Measurements from ENCODE around the gene PLIN4.

The PLIN4 gene

DNA sequence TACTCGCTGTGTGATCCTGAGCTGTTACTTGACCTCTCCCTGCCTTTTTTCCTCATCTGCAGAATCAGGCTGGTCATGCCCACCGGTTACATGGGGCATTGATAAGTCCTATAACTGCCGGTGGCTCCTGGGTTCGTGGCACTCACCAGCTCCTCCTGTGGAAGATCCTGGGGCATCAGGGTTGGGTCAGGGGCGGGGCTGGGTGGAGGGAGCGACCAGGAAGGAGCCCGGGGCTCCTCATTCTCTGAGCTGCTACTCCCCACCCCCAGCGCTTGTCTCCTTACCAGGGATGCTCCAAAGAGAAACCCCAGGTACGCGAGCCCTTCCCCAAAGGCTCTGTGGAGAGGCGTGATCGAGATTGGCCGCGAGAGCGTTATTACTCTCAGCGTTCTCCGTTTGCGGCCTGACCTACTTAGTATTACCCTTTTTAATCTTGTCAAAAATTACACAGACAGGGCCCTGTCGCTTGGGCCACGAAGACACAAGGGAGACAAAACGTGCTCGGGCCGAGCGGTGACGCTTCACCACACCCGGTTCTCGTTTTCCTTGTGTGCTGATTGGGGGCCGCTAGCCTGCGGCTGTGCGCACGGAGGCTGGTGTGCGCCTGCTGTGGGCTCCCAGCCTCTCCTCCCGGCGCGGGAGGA is 35.4 kb downstream of the PLIN4 start:
- DNase-seq = no peak

GRCh38 chr19:4477034-4477801 is 41.1 kb downstream of the PLIN4 start:
- no peak for DNase-seq

- DNase-seq = peak; percentile 43
These were observed 43.7 kb downstream of the PLIN4 start for GRCh38 chr19:4474514-4475022.

- DNase-seq = no peak
These were observed 44.3 kb downstream of the PLIN4 start for GRCh38 chr19:4473763-4474513.

DNA sequence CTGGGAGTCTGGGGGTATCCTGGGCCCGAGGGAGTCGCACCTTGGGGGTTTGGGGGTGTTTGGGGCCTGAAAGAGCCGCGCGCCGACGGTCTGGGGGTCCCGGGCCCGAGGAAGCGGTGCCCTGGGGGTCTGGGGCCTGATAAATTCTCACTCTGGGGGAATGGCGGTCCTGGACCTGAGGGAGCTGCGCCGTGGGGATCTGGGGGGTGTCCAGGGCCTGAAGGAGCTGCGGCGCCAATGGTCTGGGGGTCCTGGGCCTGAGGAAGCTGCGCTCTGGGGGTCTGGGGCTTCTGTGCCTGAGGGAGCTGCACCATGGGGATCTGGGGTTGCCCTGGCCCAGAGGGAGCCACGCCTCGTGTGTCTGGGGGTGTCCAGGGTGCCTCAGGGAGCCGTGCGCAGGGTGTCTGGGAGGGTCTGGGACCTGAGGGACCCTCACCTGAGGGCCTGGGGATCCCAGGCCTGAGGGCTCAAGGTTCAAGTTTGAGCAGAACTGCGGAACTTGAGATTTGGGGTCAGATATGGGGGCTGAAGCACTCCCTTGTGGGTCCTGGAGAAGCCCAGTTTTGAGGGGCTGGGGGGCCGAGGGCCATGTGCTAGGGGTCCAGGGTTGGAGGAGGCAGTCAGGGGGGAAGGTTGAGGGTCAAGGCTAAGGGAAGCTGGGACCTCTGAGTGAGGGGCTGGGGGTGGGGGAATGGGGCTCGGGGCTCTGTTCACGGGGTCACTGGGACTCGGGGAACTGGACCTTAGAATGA is 45.1 kb downstream of the PLIN4 start:
- DNase-seq = no peak

DNA sequence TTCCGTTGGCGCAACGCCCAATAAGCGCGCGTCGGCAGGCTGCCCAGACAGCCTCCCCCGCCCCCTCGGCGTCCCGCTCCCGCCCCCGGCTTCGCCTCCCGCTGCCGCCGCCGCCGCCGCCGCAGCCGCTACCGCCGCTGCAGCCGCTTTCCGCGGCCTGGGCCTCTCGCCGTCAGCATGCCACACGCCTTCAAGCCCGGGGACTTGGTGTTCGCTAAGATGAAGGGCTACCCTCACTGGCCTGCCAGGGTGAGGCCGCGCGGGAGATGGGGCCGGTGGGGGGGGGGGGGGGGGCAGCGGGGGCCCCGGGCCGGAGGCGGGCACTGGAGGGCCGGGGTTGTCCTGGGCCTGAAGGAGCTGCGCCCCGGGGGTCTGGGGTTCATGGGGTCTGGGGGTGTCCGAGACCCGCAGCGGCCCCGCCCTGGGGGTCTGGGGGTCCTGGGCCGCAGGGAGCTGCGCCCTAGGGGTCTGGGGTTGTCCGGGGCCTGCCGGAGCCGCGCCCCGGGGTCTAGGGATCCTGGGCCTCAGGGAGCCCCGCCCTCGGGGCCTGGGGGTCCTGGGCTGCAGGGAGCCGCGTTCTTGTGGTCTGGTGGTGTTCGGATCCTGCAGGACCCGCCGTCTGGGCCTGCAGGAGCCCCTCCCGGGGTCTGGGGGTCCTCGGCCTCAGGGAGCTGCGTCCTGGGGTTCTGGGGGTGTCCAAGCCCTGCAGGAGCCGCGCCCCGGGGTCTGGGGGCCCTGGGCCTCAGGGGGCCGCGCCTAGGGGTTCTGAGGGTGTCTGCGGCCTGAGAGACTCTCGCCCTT is 45.9 kb downstream of the PLIN4 start, which contains the start of gene HDGFL2:
Gene HDGFL2, plus strand, starts transcription at position 124 of the 801 bp plus-strand sequence. Its CDS starts 54 bp downstream, at position 178.
- DNase-seq = no peak

- DNase-seq = peak; percentile 100
These were observed 46.7 kb downstream of the PLIN4 start for GRCh38 chr19:4471403-4472173.

DNA sequence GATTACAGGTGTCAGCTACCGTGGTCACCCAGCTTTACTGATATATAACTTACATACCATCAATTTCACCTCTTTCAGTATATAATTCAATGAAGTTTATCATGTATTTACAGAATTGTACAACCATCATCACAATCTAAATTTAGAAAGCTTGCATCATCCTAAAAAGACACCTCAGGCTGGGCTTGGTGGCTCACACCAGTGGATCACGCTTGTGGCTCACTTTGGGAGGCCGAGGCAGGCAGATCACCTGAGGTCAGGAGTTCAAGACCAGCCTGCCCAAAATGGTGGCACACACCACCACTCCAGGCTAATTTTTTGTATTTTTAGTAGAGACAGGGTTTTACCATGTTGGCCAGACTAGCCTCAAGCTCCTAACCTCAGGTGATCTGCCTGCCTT is 50.5 kb downstream of the PLIN4 start:
- no peak for DNase-seq

- DNase-seq = no peak
These were observed 53.3 kb downstream of the PLIN4 start for GRCh38 chr19:4464815-4465581.

DNA sequence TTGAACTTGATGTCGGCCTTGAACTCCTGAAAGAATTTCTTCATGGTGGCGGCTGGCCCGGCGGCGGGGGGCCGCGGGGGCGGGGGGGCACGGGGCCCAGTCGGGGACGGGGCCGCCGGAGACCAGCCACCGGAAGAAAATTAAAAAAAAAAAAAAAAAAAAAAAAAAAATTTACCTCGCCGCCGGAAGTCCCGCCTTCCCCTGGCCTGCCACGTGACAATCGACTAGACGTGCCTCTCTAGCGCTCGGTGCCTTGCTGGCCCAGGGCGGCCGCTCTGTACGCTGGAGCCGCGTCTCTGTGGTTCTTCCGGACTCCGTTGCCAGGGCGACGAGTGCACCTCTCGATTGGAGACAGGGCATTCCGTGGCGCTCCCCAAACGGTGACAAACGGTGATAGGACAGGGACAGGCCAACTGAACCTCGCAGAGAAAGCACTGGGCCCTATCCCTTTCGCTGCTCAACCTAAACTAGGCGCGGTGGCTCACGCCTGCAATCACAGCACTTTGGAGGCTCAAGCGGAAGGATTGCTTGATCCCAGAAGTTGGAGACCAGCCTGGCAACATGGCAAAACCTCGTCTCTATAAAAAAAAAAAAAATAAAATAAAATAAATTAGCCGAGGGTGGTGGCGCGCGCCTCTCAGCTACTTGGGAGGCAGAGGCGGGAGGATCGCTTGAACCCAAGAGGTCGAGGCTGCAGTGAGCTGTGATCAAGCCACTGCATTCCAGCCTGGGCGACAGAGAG is 60.5 kb downstream of the PLIN4 start, which contains the start of gene UBXN6:
Gene UBXN6, minus strand, starts transcription at position 141 of the 742 bp plus-strand sequence. Its CDS starts 97 bp downstream, at position 44.
- DNase-seq = peak; percentile 99

DNA sequence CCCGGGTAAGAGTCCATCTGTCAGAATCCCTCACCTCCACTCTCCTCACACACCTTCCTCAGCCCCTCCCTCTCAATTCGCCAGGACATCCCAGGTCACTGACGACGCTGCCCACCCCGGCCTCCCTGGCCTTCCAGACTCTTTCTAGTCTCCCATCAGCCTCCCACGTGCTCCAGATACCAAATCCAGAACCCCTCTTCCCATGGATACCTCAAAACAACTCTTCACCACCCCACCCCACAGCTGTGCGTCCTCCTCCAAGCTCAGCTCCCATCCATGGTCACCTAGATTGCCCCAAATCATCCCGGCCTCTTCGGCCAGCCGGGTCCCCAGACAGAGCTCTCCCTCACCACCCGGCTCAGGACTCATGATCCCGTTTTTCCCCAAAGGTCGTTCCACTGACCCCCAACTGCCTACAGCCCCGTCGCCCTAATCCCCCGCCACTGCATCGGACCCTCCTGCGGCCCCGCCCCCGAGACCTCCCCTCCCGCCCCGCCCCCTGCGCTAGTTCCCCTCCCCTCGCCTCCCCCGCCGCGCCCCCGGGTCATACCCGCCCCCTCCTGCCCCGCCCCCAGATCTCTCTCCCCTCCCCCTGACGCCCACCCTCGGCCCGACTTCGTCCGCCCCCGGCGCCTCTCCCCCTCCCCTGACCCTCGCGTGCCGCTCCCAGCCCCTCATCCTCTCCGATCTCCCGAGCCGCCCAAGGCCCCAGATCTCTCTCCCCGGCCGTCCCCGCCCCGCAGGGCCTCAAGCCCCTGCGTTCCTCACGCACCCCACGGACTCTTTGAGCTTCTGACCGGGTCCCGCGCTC is 61.2 kb downstream of the PLIN4 start:
- DNase-seq = peak; percentile 23

GRCh38 chr19:4456476-4456842 is 61.8 kb downstream of the PLIN4 start:
- DNase-seq = peak; percentile 60

DNA sequence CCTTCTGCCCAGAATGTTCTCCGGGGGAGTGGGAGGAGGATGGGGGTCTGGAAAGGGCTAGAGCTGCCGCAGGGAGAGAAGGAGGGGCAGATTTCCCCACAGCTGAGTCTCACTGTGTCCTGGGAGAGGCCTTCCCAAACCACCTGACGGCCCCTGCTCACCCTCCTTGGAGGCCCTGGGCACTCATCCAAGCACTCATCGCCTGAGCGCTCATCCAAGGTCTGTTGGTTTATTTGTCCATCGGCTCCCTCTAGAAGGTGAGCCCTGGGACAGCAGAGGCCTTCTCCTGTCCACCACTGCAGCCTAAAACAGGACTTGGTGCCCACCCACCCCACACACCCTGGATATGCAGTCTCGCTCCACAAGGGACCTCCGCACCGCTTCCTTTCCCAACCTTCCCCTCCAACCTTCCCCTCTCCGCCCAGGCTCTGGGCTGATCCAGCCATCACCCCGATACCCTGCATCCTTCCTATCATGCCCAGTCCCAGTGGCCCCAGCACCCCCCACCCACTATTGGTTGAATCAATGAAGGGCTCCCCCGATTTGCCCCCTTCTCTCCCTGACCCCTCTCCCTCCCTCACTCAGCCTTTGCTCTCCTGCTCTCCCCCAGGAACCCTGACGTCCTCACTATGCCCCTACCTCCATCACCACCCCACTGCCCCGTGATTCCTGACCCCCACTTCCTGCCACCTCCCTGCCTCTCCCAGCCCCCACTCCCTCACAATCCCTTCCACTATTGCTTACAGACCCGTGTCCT is 62.4 kb downstream of the PLIN4 start:
- DNase-seq = peak; percentile 37

DNA sequence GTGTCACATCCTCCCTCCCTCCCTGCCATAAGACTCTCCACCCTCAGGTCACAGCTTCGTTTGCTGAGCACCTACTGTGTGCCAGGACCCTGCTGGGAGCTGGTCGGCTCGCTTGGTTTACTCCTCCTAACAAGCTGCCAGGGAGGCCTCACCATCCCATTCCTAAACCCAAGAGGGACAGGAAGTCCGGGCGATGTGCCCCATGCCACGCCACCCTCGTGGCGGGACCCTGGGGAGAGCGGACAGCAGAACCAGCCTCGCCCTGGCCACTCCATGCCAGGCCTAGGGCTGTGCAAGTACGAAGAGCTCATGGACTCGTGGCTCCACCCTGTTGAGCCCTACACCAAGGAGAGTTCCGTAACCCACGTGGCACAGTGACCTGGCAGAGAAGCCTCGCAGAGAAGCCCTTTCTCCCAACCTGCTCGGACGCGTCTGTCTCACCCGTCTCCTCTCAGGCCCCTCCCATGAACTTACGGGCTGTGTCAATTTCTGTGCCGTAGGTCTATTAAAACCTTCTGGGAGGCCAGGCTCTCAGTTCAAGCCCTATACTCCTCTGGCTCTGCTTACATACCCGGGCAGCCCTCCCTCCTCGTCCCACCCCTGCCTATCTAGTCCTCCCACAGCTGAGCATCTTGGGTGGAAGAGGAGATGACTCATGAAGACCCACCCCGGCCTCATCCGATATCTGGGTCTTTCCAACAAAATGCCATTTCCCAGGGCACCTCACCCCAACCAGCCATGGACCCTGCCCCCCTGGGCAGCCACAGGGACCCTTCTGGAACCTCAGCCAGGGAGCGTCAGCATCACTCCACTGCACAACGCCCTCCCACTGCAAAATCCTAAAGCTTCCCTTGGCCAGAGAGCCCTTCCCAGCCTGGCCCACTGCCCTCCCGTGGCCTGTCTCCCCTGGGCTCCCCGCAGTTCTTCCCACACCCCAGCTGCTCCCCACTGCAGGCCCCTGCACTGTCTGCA is 63.3 kb downstream of the PLIN4 start:
- no peak for DNase-seq

DNA sequence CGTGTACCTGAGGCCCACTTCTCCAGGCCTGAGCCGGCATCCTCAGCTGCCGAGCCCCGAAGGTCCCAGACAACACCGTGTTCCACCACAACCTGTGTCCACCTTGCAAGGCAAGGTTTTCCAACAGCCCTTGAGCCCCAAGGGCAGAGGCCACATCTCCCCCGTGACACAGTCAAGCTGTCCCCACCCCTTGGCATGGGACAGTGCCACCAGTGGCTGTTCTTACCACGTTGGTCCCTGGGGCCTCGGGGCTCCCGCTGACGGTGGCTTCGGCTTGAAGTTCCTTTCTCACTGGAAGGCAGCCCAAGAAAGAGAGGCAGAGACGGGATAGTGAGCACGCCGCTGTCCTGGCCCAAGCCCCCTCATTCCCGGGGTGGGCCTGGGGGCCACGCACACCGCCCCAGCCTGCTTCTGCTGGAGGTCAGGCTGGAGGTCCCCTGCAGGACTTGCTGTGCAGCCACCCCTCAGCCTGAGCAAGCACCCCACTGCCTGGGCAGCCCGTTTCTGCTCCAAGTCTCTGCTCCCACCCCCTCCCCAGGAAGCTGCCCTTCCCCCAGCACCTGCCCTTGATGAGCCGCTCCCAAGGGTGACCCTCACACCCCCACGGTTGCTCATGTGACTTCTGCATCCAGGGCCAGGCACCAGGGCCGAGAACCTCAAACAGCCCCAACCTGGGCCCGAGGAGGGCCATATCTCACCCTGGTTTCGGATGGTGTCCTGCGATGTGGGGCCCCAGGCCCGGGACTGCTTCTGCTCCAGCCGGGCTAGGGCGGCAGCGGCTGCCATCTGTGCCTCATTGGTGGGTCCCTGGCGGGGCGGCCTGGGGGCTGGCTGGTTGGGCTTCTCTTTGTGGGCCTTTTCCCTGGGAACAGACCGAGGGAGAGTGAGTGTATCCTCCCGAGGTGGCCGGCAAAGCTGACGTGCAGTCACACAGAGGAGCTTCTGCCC is 64.8 kb downstream of the PLIN4 start:
- DNase-seq = no peak

All from HCEC 1CT (cell line).